ENCODE data around the gene RAP1A.

Gene RAP1A

DNA sequence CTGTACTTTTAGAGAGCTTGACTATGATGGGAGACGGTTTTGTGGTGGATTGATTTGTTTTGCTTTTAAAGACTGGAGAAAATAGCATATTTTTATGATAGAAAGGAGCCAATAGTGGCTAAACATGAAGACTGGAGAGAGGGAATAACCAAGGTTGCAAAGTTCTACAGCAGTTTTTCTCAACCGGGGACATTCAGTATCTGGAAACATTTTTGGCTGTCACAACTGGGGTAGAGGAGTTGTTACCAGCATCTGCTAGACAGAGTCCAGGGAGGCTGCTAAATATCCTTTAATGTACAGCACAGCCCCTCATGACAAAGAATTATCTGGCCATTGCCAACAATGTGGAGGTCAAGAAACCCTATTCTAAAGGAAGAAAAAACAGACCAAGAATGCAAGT, 38.4 kb upstream of the RAP1A start:
- DNase-seq (ENCODE audit: low spot score): no peak
- TF ChIP-seq, protein P1, sequence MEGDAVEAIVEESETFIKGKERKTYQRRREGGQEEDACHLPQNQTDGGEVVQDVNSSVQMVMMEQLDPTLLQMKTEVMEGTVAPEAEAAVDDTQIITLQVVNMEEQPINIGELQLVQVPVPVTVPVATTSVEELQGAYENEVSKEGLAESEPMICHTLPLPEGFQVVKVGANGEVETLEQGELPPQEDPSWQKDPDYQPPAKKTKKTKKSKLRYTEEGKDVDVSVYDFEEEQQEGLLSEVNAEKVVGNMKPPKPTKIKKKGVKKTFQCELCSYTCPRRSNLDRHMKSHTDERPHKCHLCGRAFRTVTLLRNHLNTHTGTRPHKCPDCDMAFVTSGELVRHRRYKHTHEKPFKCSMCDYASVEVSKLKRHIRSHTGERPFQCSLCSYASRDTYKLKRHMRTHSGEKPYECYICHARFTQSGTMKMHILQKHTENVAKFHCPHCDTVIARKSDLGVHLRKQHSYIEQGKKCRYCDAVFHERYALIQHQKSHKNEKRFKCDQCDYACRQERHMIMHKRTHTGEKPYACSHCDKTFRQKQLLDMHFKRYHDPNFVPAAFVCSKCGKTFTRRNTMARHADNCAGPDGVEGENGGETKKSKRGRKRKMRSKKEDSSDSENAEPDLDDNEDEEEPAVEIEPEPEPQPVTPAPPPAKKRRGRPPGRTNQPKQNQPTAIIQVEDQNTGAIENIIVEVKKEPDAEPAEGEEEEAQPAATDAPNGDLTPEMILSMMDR (IDR thresholded peaks at IDR 0.05; ENCODE audit: extremely low read depth, missing control alignments): no peak

DNA sequence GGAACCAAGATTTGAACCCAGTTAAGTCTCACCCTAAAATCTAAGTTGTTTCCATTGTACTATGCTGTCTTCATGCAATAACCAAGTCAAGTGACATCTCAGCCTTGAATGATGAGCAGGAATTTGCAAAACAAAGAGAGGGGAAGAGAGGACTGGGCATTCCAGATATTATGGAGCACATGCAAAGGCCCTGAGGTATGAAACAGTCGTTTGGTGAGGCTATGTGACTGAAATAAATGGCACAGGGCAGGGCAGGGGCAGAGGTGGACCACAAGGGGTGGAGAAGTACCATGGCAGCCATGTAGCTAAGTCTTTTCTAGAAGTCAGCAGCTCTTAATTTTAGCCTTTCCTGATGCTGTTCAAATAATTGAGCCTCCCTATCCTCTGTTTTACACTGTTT, 37.6 kb upstream of the RAP1A start:
- TF ChIP-seq, protein P1 (IDR thresholded peaks at IDR 0.05; ENCODE audit: extremely low read depth, missing control alignments): no peak

DNA sequence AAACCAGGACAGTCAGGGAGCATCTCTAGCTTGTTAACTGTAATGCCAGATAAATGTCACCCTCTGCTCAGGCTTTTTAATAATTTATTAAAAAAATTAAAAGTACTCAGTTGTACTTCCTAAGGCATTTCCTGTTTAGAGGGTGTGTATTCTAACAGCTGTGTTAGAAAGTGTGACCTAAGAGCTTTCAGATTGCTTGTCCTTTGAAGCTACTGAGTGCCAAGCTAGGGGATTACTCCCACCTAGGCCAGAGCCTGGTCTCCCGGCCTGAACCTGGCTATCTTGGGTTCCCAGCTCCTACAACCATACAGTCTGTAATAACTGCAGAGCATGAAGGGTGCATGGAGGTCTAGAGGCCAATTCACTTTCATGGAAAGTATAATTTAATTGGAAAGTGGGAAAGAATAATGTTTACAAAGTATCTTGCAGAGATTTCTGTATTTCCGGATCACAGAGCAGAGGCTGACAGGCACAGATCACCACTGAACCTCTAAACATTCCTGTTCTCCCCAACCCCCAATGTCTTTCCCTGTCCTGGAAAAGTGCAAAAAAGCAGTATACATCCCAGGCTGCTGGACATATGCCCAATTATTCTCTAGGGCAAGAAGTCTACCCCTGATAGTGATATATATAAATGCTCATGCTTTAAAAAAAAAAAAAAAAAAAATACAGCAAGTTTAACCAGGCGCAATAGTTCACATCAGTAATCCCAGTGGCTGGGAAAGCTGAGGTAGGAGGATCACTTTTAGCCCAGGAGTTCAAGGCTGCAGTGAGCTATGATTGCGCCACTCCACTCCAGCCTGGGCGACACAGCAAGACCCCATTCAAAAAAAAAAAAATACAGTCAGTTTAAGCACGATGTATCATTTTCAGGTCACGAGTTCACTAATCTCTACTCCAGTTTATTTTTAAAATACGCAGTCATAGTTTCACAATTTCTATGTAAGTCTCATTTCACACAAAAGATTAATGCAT, 36.7 kb upstream of the RAP1A start:
- DNase-seq (ENCODE audit: low spot score): no peak
- TF ChIP-seq, protein P1 (IDR thresholded peaks at IDR 0.05; ENCODE audit: extremely low read depth, missing control alignments): no peak

More for the DNA sequence above, 37.6 kb upstream of the RAP1A start:
- no peak for DNase-seq (ENCODE audit: low spot score)

DNA sequence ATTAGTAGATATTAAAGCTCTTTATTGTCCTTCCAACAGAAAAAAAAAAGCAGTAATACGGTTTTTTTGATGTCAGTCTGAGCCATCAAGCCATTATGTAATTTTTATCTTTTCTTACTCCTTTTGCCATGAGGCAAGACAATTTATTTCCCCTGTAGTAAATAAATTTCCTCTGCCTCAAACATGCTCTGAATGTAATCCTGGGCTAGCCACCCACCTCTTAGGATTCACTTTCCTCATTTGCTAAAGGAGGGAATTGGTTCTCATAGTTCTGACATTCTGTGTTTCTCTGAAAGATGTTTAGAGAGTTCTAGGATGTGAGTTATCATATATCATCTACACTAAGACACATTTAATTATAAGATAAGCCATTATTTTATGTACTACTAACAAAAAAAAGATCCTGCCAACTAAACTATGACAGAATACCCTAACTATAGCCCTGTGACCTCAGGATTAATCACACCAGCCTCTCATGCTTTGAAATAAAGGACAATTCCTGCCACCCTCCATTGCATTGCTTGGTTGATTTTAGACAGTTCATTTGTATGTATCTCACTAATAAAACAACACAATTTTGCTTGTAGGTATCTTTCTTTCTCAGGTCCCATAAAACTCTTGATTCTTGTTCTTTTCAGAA, 34.0 kb upstream of the RAP1A start:
- TF ChIP-seq, protein P1 (IDR thresholded peaks at IDR 0.05; ENCODE audit: extremely low read depth, missing control alignments): no peak
- no peak for DNase-seq (ENCODE audit: low spot score)

DNA sequence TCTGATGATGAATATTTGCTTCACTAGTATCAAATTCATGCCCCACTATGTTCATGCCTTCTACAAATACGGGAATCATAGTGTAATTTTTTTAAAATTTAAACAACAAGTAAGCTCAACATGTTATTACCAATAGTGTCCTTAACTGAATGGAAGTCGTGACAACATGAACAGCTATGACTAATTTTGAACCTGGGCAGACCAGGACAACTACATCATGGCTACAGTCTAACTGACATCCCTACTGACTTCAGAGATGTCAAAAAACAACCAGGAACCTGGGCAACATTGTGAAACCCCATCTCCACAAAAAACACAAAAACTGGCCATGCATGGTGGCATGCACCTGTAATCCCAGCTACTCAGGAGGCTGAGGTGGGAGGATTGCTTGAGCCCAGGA, 33.5 kb upstream of the RAP1A start:
- DNase-seq (ENCODE audit: low spot score): no peak
- TF ChIP-seq, protein P1 (IDR thresholded peaks at IDR 0.05; ENCODE audit: extremely low read depth, missing control alignments): no peak

DNA sequence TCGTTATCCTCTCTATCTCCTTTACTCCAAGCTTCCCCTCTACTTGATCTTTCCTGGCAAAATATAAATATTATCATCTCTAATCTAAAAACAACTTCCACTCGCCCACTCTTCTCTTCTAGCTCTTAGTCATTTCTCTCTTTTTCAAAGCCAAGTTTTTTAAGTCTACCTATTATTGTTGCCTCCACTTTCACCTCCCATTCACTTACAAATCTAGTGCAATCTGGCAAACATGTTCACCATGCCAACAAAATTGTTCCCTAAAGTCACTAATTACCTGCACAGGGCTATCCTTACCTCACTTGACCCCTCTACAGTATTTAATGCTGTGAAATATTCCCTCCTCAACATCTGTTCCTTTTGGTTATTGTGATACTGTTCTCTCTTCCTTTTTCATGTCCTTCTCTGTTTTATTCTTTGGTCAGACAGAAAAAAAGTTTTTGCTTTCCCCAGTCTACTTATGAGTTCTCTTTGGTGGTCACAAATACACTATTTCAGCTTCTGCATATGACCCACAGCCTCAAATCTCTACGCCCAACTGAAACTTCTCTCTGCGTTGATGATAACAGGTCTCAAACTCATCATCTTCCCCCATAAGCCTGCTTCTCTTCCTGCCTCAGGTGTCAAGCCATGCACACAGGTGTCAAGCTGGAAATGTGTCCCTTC, 31.9 kb upstream of the RAP1A start:
- DNase-seq (ENCODE audit: low spot score): no peak
- TF ChIP-seq, protein P1 (IDR thresholded peaks at IDR 0.05; ENCODE audit: extremely low read depth, missing control alignments): no peak

DNA sequence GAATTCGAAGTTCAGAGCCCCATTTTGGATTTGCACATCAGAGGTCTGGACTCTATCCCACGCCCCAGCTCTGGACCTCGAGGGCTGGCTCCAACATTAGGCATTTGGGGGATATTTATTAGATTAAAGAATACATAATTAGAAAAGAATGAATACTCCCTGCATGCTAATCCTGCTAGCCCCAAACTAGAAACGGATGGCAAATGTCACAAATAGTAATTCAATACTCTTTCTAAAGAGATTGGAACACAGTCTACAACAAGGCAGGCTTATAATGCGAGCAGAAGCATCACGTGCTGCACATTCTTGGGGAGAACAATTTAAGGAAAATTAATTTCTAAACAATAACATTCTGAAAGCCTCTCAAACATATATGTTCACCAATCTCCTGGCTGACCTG, 27.7 kb upstream of the RAP1A start:
- no peak for DNase-seq (ENCODE audit: low spot score)
- TF ChIP-seq, protein P1 (IDR thresholded peaks at IDR 0.05; ENCODE audit: extremely low read depth, missing control alignments): no peak
